ENCODE data around the gene IMP4.

IMP4 gene

GRCh38 chr2:130377491-130377890, 34.8 kb downstream of the IMP4 start:
- DNase-seq (ENCODE audit: low read depth) = no peak

- DNase-seq (ENCODE audit: low read depth) = no peak
Observed at GRCh38 chr2:130378206-130378897, 35.7 kb downstream of the IMP4 start.

GRCh38 chr2:130378898-130379214, 36.2 kb downstream of the IMP4 start:
- no peak for DNase-seq (ENCODE audit: low read depth)

- DNase-seq (ENCODE audit: low read depth) = no peak
Observed at GRCh38 chr2:130380096-130380934, 37.6 kb downstream of the IMP4 start.

- DNase-seq (ENCODE audit: low read depth) = no peak
Observed at GRCh38 chr2:130381145-130381544, 38.4 kb downstream of the IMP4 start.

GRCh38 chr2:130381619-130382018, 38.9 kb downstream of the IMP4 start:
- no peak for DNase-seq (ENCODE audit: low read depth)

GRCh38 chr2:130382313-130382917, 39.7 kb downstream of the IMP4 start:
- DNase-seq (ENCODE audit: low read depth) = no peak

- no peak for DNase-seq (ENCODE audit: low read depth)
Observed at GRCh38 chr2:130385709-130386108, 43.0 kb downstream of the IMP4 start.

- no peak for DNase-seq (ENCODE audit: low read depth)
Observed at GRCh38 chr2:130387071-130387400, 44.3 kb downstream of the IMP4 start.

GRCh38 chr2:130387804-130388203, 45.1 kb downstream of the IMP4 start:
- DNase-seq (ENCODE audit: low read depth) = no peak

GRCh38 chr2:130388221-130388907, 45.7 kb downstream of the IMP4 start:
- DNase-seq (ENCODE audit: low read depth) = no peak

GRCh38 chr2:130389358-130389757, 46.7 kb downstream of the IMP4 start:
- DNase-seq (ENCODE audit: low read depth) = no peak

- no peak for DNase-seq (ENCODE audit: low read depth)
Observed at GRCh38 chr2:130389783-130390182, 47.1 kb downstream of the IMP4 start.

GRCh38 chr2:130390460-130391057, 47.9 kb downstream of the IMP4 start:
- no peak for DNase-seq (ENCODE audit: low read depth)

GRCh38 chr2:130391058-130391871, 48.6 kb downstream of the IMP4 start:
- peak; percentile 68 for DNase-seq (ENCODE audit: low read depth)

- DNase-seq (ENCODE audit: low read depth) = no peak
Observed at GRCh38 chr2:130391872-130392670, 49.4 kb downstream of the IMP4 start.

GRCh38 chr2:130393318-130393910, 50.7 kb downstream of the IMP4 start:
- DNase-seq (ENCODE audit: low read depth) = no peak

Data from activated T-cell treated with anti-CD3 and anti-CD28 coated beads for 24 hours (primary cell).